GM18909 (cell line): Measurements from ENCODE around the gene CXCL16.
"Not testable (repeated sequence)": the region's sequence is repeated elsewhere in the genome, so short reads cannot be mapped to it uniquely, and the experiment has no call there.

Experiments
- ATAC-seq: cut with Tn5 transposase; IDR thresholded peaks from one replicate; pipeline ENCODE4 v1.9.1; 2021; ENCODE audit warnings: mild to moderate bottlenecking; ENCODE audit not compliant: unreplicated experiment, poor library complexity

Gene CXCL16

DNA sequence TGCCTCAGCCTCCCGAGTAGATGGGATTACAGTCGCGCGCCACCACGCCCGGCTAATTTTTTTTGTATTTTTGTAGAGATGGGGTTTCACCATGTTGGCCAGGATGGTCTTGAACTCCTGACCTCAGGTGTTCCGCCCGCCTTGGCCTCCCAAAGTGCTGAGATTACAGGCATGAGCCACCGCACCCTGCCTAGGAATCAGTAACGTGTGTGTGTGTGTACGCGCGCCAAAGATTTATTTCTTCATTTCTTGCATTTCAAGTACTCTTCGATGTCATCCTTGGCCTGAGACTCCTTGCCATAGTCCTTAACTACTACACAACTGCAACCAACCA lies 35.2 kb downstream of the CXCL16 start:
- not testable (repeated sequence) for ATAC-seq

GRCh38 chr17:4703330-4703691 lies 36.4 kb downstream of the CXCL16 start:
- ATAC-seq = no peak

DNA sequence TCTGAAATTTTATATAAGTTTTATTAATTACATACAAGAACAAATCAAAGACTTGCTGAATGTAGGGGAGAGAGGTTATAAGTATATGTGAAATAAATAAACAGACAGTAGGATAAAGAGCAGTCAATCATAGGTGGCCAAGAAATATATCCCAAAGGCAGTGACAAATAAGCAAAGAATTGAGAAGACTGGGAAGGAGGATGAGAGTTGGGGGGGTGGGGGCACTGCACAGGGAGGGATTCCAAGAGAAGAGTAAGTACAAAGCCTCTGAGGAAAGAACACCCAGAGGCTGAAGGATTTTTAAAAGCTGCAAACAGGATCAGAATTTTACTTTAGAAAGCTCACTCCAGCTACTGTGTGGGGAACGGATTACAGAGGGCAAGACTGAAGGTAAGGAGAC lies 38.6 kb downstream of the CXCL16 start:
- no peak for ATAC-seq

DNA sequence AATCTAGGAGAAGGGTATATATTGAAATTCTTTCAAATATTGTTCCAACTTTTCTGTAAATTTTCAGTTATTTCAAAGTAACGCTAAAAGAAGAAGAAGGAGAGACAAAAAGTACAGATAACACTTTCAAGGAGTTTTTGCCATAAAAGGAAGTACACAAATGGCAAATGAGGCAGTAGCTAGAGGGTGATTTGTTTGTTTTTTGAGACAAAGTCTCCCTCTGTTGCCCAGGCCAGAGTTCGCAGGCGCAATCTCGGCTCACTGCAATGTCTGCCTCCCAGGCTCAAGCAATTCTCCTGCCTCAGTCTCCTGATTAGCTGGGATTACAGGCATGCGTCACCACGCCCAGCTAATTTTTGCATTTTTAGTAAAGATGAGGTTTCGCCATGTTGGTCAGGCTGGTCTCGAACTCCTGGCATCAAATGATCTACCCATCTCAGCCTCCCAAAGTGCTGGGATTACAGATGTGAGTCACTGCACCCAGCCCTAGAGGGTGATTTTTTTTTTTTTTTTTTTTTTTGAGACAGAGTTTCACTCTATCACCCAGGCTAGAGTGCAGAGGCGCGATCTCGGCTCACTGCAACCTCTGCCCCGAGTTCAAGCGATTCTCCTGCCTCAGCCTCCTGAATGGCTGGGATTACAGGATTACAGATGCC lies 40.2 kb downstream of the CXCL16 start:
- not testable (repeated sequence) for ATAC-seq

DNA sequence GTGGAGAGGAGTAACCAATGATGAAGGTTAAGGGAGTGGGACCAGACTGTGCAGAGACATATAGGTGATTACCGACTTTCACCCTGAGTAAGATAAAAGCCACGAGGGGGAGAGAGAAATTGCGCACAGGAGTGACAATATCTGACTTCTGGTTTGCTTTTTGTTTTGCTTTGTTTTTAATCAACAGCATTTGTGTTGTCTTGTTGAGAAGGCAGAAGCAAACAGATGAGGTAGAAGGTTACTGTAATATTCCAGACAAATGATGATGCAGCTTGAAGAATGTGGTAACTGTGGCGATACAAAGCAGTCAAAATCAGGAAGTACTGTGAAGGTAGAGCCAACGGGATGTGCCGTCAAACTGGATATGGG lies 43.3 kb downstream of the CXCL16 start:
- no peak for ATAC-seq

DNA sequence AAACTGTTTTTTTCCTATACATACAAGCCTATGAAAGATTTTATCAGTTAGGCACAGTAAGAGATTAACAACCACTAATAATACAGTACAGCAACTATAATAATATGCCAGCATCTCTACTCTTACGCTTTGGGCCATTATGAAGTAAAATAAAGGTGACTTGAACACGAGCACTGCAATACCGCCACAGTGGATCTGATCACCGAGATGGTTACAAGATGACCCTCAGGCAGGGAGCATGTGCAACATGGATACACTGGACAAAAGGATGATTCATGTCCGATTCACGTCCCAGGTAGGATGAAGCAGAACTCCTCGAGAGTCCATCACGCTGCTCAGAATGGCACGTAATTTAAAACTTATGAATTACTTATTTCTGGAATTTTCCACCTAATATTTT lies 46.3 kb downstream of the CXCL16 start:
- ATAC-seq = no peak

- ATAC-seq = no peak
Measured at GRCh38 chr17:4691686-4692085, 48.0 kb downstream of the CXCL16 start.

GRCh38 chr17:4690745-4691144 lies 49.0 kb downstream of the CXCL16 start:
- ATAC-seq = no peak

DNA sequence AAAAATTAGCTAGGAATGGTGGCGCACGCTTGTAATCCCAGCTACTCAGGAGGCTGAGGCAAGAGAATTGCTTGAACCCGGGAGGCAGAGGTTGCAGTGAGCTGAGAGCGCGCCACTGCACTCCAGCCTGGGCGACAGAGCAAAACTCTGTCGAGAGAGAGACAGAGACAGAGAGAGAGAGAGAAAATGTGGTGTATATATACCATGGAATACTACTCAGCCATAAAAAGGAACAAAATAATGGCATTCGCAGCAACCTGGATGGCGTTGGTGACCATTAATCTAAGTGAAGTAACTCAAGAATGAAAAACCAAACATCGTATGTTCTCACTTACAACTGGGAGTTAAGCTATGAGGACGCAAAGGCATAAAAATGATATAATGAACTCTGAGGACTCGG lies 49.9 kb downstream of the CXCL16 start:
- ATAC-seq = not testable (repeated sequence)

GRCh38 chr17:4683739-4684138 lies 56.0 kb downstream of the CXCL16 start:
- not testable (repeated sequence) for ATAC-seq
